ENCODE results near the gene UPF1.
"Not testable (repeated sequence)": the region's sequence is repeated elsewhere in the genome, so short reads cannot be mapped to it uniquely, and the experiment has no call there.

UPF1 gene

GRCh38 chr19:18910801-18911436 is 79.2 kb downstream of the UPF1 start:
- no peak for DNase-seq

GRCh38 chr19:18912933-18913332 is 81.2 kb downstream of the UPF1 start:
- DNase-seq: no peak

- DNase-seq: no peak
Observed at GRCh38 chr19:18913466-18913865, 81.7 kb downstream of the UPF1 start.

DNA sequence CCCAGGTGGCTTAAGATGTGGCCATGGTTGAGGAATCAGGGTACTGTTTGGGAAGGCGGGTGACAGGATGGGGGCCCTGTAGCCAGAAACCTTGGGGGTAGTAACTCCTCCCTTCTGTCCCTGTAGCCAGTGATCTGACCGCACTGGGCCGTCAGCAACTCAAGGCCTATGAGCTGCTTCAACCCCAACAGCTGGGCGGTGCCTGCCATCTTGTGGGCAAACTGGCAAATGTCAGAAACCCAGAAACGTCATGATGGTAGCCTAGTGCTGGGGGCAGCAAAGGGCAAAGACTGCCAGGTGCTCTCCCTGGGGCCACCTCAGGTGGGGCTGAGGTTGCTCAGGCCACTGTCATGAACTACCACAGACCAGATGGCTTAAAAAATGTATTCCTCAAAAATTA is 83.9 kb downstream of the UPF1 start:
- peak in 46 of 51 donors; percentile 7 to 86 (median 56) for DNase-seq

GRCh38 chr19:18917593-18917992 is 85.8 kb downstream of the UPF1 start:
- not testable (repeated sequence) for DNase-seq

Measured in hypothalamus (tissue), 51 donors.